Mucosa of stomach (tissue), 1 donor: ENCODE measurements around the gene JUND.
A peak's percentile ranks its signal among the peaks of the same experiment; 100 is the strongest.

ENCODE experiments used
- H3K27me3 ChIP-seq: one replicate; pipeline ENCODE4 v1.7.0; 2013; ENCODE audit warnings: mild to moderate bottlenecking, low read length; ENCODE audit not compliant: control insufficient read depth, insufficient read depth
- H3K36me3 ChIP-seq: one replicate; pipeline ENCODE4 v1.7.0; 2013; ENCODE audit warnings: low read length; ENCODE audit not compliant: control insufficient read depth, insufficient read depth
- H3K4me1 ChIP-seq: one replicate; pipeline ENCODE4 v1.7.0; 2013; ENCODE audit warnings: mild to moderate bottlenecking, low read length; ENCODE audit not compliant: control insufficient read depth, insufficient read depth
- H3K4me3 ChIP-seq: one replicate; pipeline ENCODE4 v1.7.0; 2013; ENCODE audit warnings: low read length
- H3K9ac ChIP-seq: one replicate; pipeline ENCODE4 v1.7.0; 2013; ENCODE audit warnings: mild to moderate bottlenecking, low read length, moderate library complexity
- H3K9me3 ChIP-seq: one replicate; pipeline ENCODE4 v1.7.0; 2013; ENCODE audit warnings: mild to moderate bottlenecking, low read length, moderate library complexity; ENCODE audit not compliant: control insufficient read depth
- donor health status: Pancreatic carcinoma.

Gene JUND

DNA sequence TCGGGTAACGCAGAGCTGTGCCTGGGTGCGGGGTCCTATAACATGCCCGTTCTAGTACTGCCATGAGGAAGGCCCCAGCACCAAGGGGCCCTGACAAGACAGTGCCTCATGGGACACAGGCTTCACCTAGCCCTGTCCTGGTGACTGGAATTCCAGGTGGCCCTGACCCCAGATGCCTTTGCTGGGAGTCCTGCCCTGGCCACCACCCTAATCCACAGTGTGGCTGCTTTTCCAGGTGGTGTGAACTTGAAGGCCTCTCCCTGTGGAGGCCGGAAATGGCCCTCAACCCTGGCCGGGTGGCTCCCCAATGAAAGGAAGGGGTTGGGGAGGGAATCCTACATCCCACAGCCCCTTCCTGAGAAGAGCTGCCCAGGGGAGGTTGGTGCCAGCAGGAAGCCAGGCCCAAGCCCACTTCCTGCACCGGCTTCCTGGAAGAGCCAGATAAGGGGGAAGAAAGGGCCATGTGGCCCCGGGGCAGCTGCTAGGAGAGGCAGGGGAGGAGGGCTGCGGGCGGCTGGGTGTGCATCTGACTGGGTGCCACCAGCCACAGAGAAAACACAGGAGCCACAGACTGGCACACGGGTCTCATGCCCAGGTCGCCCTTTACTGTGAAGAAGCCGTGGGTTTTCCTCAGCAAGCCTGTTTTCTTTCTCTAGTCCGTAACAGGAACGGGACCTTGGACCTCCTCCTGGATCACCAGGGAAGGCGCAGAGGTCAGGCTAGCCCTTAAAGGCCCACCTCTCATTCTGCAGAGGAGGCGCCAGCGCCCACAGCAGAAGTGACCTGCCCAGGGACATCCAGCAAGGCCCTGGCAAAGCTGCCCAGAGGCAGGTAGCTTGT, 36.8 kb upstream of the JUND start:
- H3K4me3 ChIP-seq: no peak overlapping the region
- no peaks in the 10 kb centered on the region for H3K9me3 ChIP-seq
- H3K36me3 ChIP-seq: no peaks in the 10 kb centered on the region
- peak overlapping the region; percentile 58 for H3K9ac ChIP-seq
- H3K27me3 ChIP-seq: no peaks in the 10 kb centered on the region
- H3K4me1 ChIP-seq: peaks cover 62% of the 10 kb centered on the region

DNA sequence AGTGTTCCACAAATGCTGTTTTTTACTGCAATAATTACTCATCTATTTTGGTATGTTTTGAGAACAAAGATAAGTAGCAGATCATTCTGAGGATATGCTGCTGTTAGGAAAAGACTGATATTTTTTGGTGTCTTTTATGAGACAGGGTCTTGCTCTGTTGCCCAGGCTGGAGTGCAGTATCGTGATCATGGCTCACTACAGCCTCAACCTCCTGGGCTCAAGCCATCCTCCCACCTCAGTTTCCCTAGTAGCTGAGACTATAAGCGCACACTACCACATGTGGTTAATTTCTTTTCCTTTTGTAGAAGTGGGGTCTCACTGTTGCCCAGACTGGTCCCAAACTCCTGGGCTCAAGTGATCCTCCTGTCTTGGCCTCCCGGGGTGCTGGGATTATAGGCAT, 32.0 kb upstream of the JUND start:
- H3K36me3 ChIP-seq: peaks cover 5% of the 10 kb centered on the region
- H3K4me1 ChIP-seq: peaks cover 49% of the 10 kb centered on the region
- no peaks in the 10 kb centered on the region for H3K27me3 ChIP-seq

DNA sequence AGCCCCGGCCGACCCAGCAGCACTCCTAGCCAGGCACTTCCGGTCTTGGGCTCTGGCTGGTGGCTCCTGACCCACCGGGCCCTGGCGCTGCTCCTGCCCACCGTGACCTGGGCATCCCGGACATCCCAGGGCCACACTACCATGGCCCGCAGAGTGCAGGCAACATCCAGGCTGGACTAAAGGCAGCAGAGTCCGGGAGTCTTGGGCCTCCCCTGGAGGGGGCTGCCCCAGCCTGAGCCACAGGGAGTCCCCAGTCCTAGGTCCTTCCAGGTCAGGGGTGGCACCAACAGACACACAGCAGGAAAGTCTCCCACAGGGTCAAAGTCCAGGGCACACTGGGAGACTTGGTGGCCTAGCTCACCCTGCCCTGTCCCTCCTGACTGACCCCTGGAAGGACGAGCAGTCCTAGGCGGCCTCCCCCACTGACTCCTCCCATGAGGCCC, 30.7 kb upstream of the JUND start:
- Histone ChIP-seq H3K36me3 (peaks cover 5% of the 10 kb centered on the region), H3K9me3 (no peaks in the 10 kb centered on the region), H3K4me1 (peaks cover 39% of the 10 kb centered on the region), H3K4me3 (no peak overlapping the region), H3K9ac (no peak overlapping the region), H3K27me3 (no peaks in the 10 kb centered on the region)

More for the DNA sequence above, 32.0 kb upstream of the JUND start:
- Histone ChIP-seq H3K9ac (no peak overlapping the region), H3K4me3 (no peak overlapping the region), H3K9me3 (no peaks in the 10 kb centered on the region)

DNA sequence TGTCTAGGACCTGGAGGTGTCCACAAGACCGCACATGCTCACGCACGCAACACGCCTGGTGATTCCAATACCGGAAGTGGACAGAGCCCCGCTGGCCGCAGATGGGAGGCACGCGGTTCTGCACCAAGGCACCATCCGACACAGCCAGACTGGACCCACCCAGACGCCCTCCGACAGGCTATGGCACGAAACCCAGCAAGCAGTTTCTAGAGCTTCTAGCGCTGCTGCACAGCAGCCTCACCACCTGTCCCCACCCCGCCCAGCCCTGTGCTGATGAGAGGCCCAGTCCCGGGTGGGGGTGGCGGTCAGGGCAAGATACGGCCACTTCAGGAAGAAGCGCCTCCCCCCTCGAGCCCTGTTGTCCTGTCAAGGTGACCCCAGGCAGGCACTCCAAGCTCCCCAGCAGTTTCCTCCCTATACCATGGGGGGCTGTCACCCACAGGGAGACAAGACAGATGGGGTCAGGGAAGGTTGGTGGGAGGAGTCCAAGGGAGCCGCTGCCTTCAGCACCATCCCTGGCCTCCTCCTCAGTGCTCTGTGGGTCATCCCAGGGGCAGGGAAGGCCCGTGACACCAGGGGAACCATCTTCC, 30.2 kb upstream of the JUND start:
- no peak overlapping the region for H3K9ac ChIP-seq
- no peaks in the 10 kb centered on the region for H3K9me3 ChIP-seq
- peaks cover 36% of the 10 kb centered on the region for H3K4me1 ChIP-seq
- H3K27me3 ChIP-seq: no peaks in the 10 kb centered on the region
- H3K4me3 ChIP-seq: no peak overlapping the region
- peaks cover 5% of the 10 kb centered on the region for H3K36me3 ChIP-seq

DNA sequence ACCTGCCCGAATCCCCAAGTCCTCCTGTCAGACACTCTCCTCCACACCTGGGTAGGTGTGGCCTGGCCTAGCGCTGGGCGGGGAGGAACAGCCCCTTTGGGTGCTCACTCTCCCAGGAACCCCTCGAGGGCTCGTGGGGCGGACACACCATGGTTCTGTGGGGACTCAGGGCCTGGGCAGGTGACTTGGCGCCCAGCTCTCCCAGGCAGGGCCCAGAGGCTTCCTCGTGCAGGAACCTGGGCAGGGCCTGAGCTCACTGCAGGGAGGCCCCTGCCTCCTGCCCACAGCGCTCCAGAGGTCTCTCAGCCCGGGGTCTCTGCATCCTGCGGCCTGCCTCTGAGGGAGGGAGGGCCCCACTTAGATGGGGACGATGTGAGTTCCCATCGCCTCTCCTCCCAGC, 29.5 kb upstream of the JUND start:
- no peaks in the 10 kb centered on the region for H3K9me3 ChIP-seq
- no peak overlapping the region for H3K4me3 ChIP-seq
- H3K9ac ChIP-seq: no peak overlapping the region
- H3K4me1 ChIP-seq: peaks cover 29% of the 10 kb centered on the region
- no peaks in the 10 kb centered on the region for H3K27me3 ChIP-seq
- H3K36me3 ChIP-seq: peaks cover 5% of the 10 kb centered on the region

DNA sequence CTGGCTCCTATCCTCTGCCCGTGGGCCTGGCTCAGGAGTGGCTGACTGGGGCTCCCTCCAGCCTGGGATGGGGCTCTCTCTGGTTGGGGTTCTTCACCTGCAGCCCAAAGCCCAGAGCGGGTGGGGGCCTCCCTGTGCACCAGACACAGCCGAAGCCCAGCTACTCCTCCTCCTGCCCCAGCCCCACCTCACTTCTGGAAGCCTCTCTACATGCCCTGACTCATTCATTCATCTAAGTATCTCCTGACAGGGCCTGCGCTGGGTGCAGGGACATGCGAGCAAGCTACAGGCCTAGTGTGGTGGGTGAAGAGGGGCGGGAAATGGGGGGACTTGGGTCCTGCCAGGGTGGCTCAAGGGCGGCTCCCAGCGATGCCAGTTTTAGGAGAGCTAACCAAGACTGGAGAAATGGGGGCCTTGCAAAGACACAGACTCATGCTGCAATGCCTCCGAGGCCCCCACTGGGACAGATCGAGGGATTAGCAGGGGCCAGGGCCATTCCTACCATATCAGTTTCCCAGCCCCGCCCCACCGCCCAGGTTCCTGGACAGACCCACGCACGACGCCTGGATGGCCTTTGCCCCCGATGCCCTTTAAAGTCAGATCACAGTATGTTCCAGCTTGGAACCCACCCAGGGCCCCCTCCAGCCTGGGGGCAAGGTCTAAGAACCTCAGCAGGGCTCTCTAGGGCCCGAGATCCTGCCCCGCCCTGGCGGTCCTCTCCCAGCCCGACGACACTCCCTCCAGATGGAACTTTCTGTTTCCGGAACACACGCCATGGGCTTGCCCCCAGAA, 28.9 kb upstream of the JUND start:
- Histone ChIP-seq H3K27me3 (no peaks in the 10 kb centered on the region), H3K4me3 (no peak overlapping the region), H3K36me3 (peaks cover 5% of the 10 kb centered on the region), H3K9me3 (no peaks in the 10 kb centered on the region), H3K4me1 (peaks cover 32% of the 10 kb centered on the region), H3K9ac (no peak overlapping the region)

DNA sequence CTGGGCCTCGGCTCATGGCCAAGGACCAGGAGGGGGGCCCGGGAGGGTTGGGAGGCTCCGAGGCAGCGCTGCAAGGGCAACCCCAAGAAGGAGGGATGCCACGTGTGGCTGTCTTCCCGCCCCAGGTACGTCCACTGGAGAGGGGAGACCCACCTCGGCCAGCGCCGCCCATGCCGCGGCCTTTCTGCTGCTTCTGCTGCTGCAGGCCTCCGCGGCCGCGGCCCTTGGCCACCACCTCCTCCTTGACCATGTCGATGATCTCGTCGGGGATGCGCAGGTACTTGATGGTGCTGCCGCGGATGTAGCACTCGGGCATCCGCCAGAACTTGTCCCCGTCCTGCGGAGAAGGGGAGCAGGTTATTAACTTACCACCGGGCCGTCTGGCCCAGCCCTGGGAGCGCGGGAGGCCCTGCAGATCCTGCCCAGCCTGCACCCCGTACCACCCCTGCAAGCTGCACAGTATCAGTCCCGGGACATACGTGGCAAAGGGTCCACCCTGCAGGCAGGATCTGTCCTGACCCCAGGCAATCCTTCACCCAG, 28.2 kb upstream of the JUND start:
- H3K9ac ChIP-seq: no peak overlapping the region
- no peak overlapping the region for H3K4me3 ChIP-seq
- H3K4me1 ChIP-seq: peaks cover 40% of the 10 kb centered on the region
- H3K27me3 ChIP-seq: no peaks in the 10 kb centered on the region
- peaks cover 5% of the 10 kb centered on the region for H3K36me3 ChIP-seq
- no peaks in the 10 kb centered on the region for H3K9me3 ChIP-seq

DNA sequence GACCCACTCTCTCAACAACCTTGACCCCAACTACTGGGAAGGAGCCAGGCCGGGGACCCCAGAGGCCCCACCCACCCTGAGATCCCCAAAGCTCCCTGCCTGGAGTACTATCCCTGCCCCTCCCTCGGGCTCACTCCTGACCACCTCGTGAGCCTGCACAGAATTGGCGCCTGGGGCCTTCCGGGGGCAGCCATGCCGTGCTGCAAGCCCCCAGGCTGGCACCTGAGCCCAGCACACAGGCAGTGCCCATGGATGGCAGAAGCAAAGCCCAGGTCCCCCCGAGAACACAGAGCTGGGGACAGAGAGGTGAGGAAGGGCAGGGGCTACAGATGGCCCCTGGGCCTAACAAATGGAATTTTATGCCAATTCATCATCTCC, 27.5 kb upstream of the JUND start:
- H3K9me3 ChIP-seq: no peaks in the 10 kb centered on the region
- H3K9ac ChIP-seq: no peak overlapping the region
- H3K4me3 ChIP-seq: no peak overlapping the region
- H3K36me3 ChIP-seq: peaks cover 5% of the 10 kb centered on the region
- H3K27me3 ChIP-seq: no peaks in the 10 kb centered on the region
- peaks cover 46% of the 10 kb centered on the region for H3K4me1 ChIP-seq

DNA sequence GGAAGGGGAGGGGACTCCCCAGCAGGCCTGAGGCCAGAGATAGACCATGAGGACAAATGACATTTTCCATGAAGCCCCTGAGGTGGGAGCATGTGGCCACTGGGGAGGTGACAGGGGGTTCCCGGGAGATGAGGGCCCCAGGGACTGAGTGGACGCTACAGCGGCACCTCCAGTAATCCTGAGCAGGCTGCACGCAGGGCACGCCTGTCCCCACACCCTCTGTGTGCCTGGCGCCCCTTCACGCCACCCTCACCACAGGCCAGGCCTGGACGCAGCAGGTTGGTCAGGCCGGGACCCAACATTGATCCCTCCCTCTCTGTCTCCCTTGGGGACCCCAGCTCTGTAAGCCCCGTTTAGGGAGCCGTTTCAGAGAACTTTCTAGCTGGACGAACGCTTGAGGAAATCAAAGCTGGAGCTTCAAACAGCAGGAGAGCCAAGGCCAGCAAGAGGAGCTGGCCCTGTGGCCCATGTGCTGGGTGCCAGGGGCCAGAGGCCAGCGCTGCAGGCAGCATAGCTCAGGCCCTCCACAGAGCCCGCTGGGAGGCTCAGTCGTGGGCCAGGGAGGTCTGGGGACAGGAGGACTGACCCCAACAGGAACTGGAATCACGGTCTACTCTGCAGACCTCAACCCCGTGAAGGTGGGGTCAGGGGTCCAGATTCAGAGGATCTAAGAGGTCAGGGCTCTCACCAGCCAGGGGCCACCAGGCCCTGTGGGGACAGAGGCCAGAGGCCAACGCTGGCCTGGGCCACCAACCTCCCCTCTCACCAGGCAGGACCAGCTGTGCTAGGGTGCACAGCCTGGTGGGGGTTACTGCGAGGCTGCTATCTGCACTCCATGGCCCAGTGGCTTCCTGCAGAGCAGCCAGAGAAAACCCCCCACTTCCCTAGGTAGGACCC, 26.9 kb upstream of the JUND start:
- Histone ChIP-seq H3K27me3 (no peaks in the 10 kb centered on the region), H3K4me1 (peaks cover 52% of the 10 kb centered on the region), H3K9me3 (no peaks in the 10 kb centered on the region), H3K36me3 (peaks cover 5% of the 10 kb centered on the region), H3K4me3 (no peak overlapping the region), H3K9ac (no peak overlapping the region)

DNA sequence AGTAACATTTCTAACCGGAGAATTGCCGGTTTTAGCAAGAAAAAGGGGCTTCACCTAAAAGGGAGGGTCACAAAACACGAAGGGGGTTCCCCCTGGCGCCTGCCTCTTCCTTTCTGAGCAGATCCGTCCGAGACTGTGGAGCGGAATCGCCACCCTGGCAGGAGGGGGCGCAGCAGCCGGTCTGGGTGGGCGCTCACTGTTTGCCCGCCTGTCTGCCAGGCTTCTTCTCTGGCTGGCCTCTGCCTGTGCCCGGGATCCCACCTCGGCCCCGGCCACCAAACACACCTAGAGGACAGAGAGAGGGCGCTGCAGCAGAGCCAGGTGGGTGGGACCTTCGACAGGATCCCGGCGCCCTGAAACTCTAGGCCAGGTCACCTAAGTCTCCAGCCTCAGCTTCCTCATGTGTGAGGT, 25.9 kb upstream of the JUND start:
- no peaks in the 10 kb centered on the region for H3K9me3 ChIP-seq
- no peak overlapping the region for H3K9ac ChIP-seq
- peaks cover 5% of the 10 kb centered on the region for H3K36me3 ChIP-seq
- no peak overlapping the region for H3K4me3 ChIP-seq
- H3K27me3 ChIP-seq: no peaks in the 10 kb centered on the region
- H3K4me1 ChIP-seq: peaks cover 50% of the 10 kb centered on the region

DNA sequence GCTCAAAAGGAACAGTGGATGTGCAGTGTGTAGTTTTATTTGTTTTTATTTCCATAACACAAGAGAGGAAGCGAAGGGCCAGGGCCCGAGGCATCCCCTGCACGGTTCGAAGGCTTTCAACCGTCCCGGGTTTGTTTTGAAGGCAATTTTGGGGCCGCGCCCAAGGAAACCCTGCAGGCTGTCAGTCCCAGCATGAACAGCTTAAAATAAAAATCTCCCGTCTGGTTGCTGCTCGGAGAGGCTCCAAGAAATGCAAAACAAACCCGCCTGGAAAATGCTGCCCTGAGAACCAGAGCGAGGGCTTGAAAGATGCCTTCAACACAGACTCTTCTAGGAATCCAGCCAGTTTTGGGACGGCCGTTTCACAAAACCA, 25.5 kb upstream of the JUND start:
- peaks cover 5% of the 10 kb centered on the region for H3K36me3 ChIP-seq
- H3K9me3 ChIP-seq: no peaks in the 10 kb centered on the region
- H3K4me3 ChIP-seq: no peak overlapping the region
- H3K27me3 ChIP-seq: no peaks in the 10 kb centered on the region
- peaks cover 47% of the 10 kb centered on the region for H3K4me1 ChIP-seq
- H3K9ac ChIP-seq: no peak overlapping the region
